C4-2B (cell line): Measurements from ENCODE around the gene GFOD1.

Experiments
- CTCF ChIP-seq: fragments of 450-650 bp; conservative IDR thresholded peaks from 2 replicates; pipeline ENCODE4 v1.5.1; 2017; ENCODE audit warnings: mild to moderate bottlenecking
- ZFX ChIP-seq: fragments of 450-650 bp; IDR thresholded peaks from 2 replicates; pipeline ENCODE4 v1.6.1; 2017

GRCh38 chr6:13480631-13481501 lies 6.5 kb downstream of the GFOD1 start:
- TF ChIP-seq CTCF, result no peak
- no peak for TF ChIP-seq ZFX
